HCT116 (cell line): ENCODE data around the gene CNOT2. TPM values are rescaled to one million over a fixed set of nuclear protein-coding genes. Genes with fewer than 3 reads are reported as not detected.

Experiments used
- ATAC-seq: fragments of 200-7000 bp; cut with Tn5 transposase; 2 replicates; pipeline ENCODE4 v1.9.1; 2020; ENCODE audit warnings: mild to moderate bottlenecking, moderate library complexity
- BruUV-seq: library from RNA; stranded (reverse); fragments of 400-500 nt; replicated peaks from 2 replicates; lab custom pipeline; 2021; lab: Mats Ljungman, UMichigan
- CTCF ChIA-PET: fragments of 300-600 bp; sonication (Branson Sonifier 250); formaldehyde crosslinking; loops from one replicate; lab custom pipeline; 2021; ENCODE audit warnings: antibody characterized with exemption; lab: Charles Lee
- POLR2A ChIA-PET: fragments of 300-600, 350-600 bp; sonication (Branson Sonifier 250); formaldehyde crosslinking; loops from one replicate; lab custom pipeline; 2021; ENCODE audit warnings: antibody characterized with exemption; lab: Charles Lee
- RAD21 ChIA-PET, 2 experiments: fragments of 300-600 bp; sonication (Branson Sonifier 250); formaldehyde crosslinking; loops; one replicate each; lab custom pipeline; 2023; ENCODE audit warnings: low total read pairs in 2 of 2; ENCODE audit not compliant: uncharacterized antibody in 2 of 2, unreplicated experiment in 2 of 2, low non-redundant PET in 1 of 2; lab: Charles Lee
- DNase-seq: peaks from one replicate; pipeline ENCODE4 v3.0.0-alpha.2; 2010; ENCODE audit warnings: low read depth, low spot score
- H2AFZ ChIP-seq: fragments of 200-600 bp; shearing (Covaris generic), sonication (generic); 2 replicates; pipeline ENCODE4 v1.6.1; 2017; ENCODE audit warnings: low read depth, mixed run types, mixed read lengths, antibody characterized with exemption, low read length; ENCODE audit not compliant: poor library complexity, severe bottlenecking
- H3K27ac ChIP-seq: 2 replicates; pipeline ENCODE4 v1.5.1; 2012; ENCODE audit warnings: low read depth, low read length
- H3K27me3 ChIP-seq: fragments of 200-600 bp; sonication (generic); 2 replicates; pipeline ENCODE4 v1.6.1; 2016; ENCODE audit warnings: mixed run types, low read length, mixed read lengths; ENCODE audit not compliant: insufficient read depth
- H3K36me3 ChIP-seq, 2 experiments: fragments of 200-500 bp in 1 of 2; fragments of 200-600 bp in 1 of 2; sonication (Bioruptor generic) in 1 of 2; sonication (generic) in 1 of 2; 2 replicates each; pipeline versions ENCODE4 v1.5.1 to v1.6.1; 2014 to 2016; ENCODE audit warnings: low read length in 2 of 2, inconsistent platforms in 1 of 2, mixed read lengths in 1 of 2, mixed run types in 1 of 2; ENCODE audit not compliant: insufficient read depth in 2 of 2, control insufficient read depth in 1 of 2
- H3K4me1 ChIP-seq, 2 experiments: fragments of 200-600 bp in 1 of 2; sonication (generic) in 1 of 2; 2 replicates each; pipeline versions ENCODE4 v1.5.1 to v1.6.1; 2012 to 2017; ENCODE audit warnings: low read length in 2 of 2, inconsistent platforms in 1 of 2, mild to moderate bottlenecking in 1 of 2, mixed read lengths in 1 of 2, mixed run types in 1 of 2, moderate library complexity in 1 of 2; ENCODE audit not compliant: insufficient read depth in 2 of 2, control insufficient read depth in 1 of 2
- H3K4me2 ChIP-seq: fragments of 200-600 bp; sonication (generic); 2 replicates; pipeline ENCODE4 v1.6.1; 2017; ENCODE audit warnings: mixed run types, low read length, mixed read lengths
- H3K4me3 ChIP-seq, 2 experiments: fragments of 200-600 bp in 1 of 2; sonication (generic) in 1 of 2; replicated peaks in 1 of 2; 2 replicates each; pipeline ENCODE4 v1.5.1; 2011 to 2016; ENCODE audit warnings: low read length in 2 of 2, control low read depth in 1 of 2, low read depth in 1 of 2, mild to moderate bottlenecking in 1 of 2, mixed read lengths in 1 of 2, mixed run types in 1 of 2
- H3K79me2 ChIP-seq: fragments of 200-600 bp; sonication (generic); 2 replicates; pipeline ENCODE4 v1.6.1; 2017; ENCODE audit warnings: mild to moderate bottlenecking, mixed run types, low read length, moderate library complexity, mixed read lengths; ENCODE audit not compliant: insufficient read depth
- H3K9ac ChIP-seq: fragments of 200-600 bp; sonication (generic); 2 replicates; pipeline ENCODE4 v1.6.1; 2016; ENCODE audit warnings: low read length, mixed read lengths
- H3K9me2 ChIP-seq: fragments of 200-600 bp; sonication (generic), shearing (Covaris generic); 2 replicates; pipeline ENCODE4 v1.6.1; 2017; ENCODE audit warnings: mixed run types, mild to moderate bottlenecking, moderate library complexity; ENCODE audit not compliant: insufficient read depth
- H3K9me3 ChIP-seq, 2 experiments: fragments of 200-500 bp in 1 of 2; fragments of 200-600 bp in 1 of 2; sonication (Bioruptor generic) in 1 of 2; sonication (generic) in 1 of 2; 2 replicates each; pipeline ENCODE4 v1.6.1; 2014 to 2017; ENCODE audit warnings: low read length in 2 of 2, mixed read lengths in 2 of 2, inconsistent platforms in 1 of 2, low read depth in 1 of 2, mild to moderate bottlenecking in 1 of 2, mixed run types in 1 of 2, moderate library complexity in 1 of 2; ENCODE audit not compliant: control insufficient read depth in 1 of 2, insufficient read depth in 1 of 2
- H4K20me1 ChIP-seq: fragments of 200-600 bp; sonication (generic), shearing (Covaris generic); 2 replicates; pipeline ENCODE4 v1.6.1; 2017; ENCODE audit warnings: mixed run types, mild to moderate bottlenecking, moderate library complexity; ENCODE audit not compliant: insufficient read depth
- ELF1 ChIP-seq: IDR thresholded peaks from 2 replicates; pipeline ENCODE4 v1.6.1; 2012; ENCODE audit warnings: low read depth, borderline replicate concordance
- FOSL1 ChIP-seq: IDR thresholded peaks from 2 replicates; pipeline ENCODE4 v1.6.1; 2012; ENCODE audit warnings: low read depth
- JUND ChIP-seq: IDR thresholded peaks from 2 replicates; pipeline ENCODE4 v1.6.1; 2012
- POLR2A ChIP-seq: IDR thresholded peaks from 2 replicates; pipeline ENCODE4 v1.7.0; 2011; ENCODE audit warnings: borderline replicate concordance; ENCODE audit not compliant: insufficient read depth, insufficient read length; ENCODE audit errors: extremely low read depth
- POLR2AphosphoS5 ChIP-seq: IDR thresholded peaks from 2 replicates; pipeline ENCODE4 v1.6.1; 2011; ENCODE audit warnings: mild to moderate bottlenecking, low read depth, low read length, moderate library complexity
- SIN3A ChIP-seq: IDR thresholded peaks from 2 replicates; pipeline ENCODE4 v1.6.1; 2012; ENCODE audit warnings: low read depth
- SP1 ChIP-seq: IDR thresholded peaks from 2 replicates; pipeline ENCODE4 v1.6.1; 2012; ENCODE audit warnings: low read depth
- TCF7L2 ChIP-seq: IDR thresholded peaks from 2 replicates; pipeline ENCODE4 v1.7.0; 2011; ENCODE audit warnings: borderline replicate concordance, inconsistent platforms; ENCODE audit not compliant: insufficient read depth, insufficient read length; ENCODE audit errors: extremely low read depth
- ZFX ChIP-seq: fragments of 450-650 bp; IDR thresholded peaks from 2 replicates; pipeline ENCODE4 v1.6.1; 2017
- ZNF274 ChIP-seq: fragments of 200-500 bp; sonication (Bioruptor generic); IDR thresholded peaks from 2 replicates; pipeline ENCODE4 v1.6.1; 2014; ENCODE audit warnings: mild to moderate bottlenecking, low read depth, low read length, inconsistent platforms
- intact Hi-C: fragments of 100-400 bp; cut with micrococcal nuclease; formaldehyde crosslinking; loops from 2 replicates; pipeline ENCODE4 v1.10.0; 2022
- total RNA-seq: library from RNA; stranded (reverse); gene quantifications from one replicate; pipeline ENCODE4 v1.2.1, GENCODE V29; 2021; ENCODE audit not compliant: unreplicated experiment
- TF ChIP-seq, protein P1 (sequence below): IDR thresholded peaks from 2 replicates; pipeline ENCODE4 v1.6.1; 2012; ENCODE audit warnings: low read depth
- TF ChIP-seq, protein P2 (sequence below): IDR thresholded peaks from 2 replicates; pipeline ENCODE4 v1.6.1; 2012

Gene CNOT2
- total RNA-seq, 1 experiment from 2014 or later: 58.7 TPM

DNA sequence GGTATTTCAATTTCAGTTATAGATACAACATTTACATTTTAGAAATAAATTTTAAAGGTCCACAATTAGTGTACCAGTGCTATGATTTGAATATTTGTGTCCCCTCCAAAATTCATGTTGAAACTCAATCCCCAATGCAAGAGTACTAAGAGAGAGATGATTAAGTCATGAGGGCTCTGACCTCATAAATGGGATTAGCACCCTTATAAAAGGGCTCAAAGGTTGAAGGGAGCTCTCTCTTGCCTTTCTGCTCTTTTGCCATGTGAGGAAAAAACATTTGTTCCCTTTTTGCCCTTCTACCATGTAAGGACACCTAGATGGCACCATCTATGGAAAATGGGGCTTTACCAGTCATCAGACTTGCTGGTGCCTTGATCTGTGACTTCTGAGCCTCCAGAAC is 25.8 kb upstream of the CNOT2 start:
- Histone ChIP-seq H3K36me3 (no peaks in the 10 kb centered on the region), H3K9ac (no peak overlapping the region), H4K20me1 (no peaks in the 10 kb centered on the region), H3K4me2 (no peak overlapping the region), H3K9me3 (no peaks in the 10 kb centered on the region), H3K27me3 (no peaks in the 10 kb centered on the region), H3K27ac (no peak overlapping the region), H2AFZ (no peak overlapping the region), H3K79me2 (no peaks in the 10 kb centered on the region), H3K4me3 (no peak overlapping the region), H3K4me1 (no peaks in the 10 kb centered on the region), H3K9me2 (no peaks in the 10 kb centered on the region)
- CTCF ChIA-PET: no interaction called here
- RAD21 ChIA-PET: no interaction called here
- DNase-seq (no peak), ATAC-seq (no peak)
- intact Hi-C loops: no loop called here
- POLR2A ChIA-PET: no interaction called here
- no TSS peak for BruUV-seq
- no peak for TF ChIP-seq FOSL1
- TF ChIP-seq, protein P1, sequence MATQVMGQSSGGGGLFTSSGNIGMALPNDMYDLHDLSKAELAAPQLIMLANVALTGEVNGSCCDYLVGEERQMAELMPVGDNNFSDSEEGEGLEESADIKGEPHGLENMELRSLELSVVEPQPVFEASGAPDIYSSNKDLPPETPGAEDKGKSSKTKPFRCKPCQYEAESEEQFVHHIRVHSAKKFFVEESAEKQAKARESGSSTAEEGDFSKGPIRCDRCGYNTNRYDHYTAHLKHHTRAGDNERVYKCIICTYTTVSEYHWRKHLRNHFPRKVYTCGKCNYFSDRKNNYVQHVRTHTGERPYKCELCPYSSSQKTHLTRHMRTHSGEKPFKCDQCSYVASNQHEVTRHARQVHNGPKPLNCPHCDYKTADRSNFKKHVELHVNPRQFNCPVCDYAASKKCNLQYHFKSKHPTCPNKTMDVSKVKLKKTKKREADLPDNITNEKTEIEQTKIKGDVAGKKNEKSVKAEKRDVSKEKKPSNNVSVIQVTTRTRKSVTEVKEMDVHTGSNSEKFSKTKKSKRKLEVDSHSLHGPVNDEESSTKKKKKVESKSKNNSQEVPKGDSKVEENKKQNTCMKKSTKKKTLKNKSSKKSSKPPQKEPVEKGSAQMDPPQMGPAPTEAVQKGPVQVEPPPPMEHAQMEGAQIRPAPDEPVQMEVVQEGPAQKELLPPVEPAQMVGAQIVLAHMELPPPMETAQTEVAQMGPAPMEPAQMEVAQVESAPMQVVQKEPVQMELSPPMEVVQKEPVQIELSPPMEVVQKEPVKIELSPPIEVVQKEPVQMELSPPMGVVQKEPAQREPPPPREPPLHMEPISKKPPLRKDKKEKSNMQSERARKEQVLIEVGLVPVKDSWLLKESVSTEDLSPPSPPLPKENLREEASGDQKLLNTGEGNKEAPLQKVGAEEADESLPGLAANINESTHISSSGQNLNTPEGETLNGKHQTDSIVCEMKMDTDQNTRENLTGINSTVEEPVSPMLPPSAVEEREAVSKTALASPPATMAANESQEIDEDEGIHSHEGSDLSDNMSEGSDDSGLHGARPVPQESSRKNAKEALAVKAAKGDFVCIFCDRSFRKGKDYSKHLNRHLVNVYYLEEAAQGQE: no peak
- TF ChIP-seq POLR2A: no peak
- no peak for TF ChIP-seq ELF1
- no peak for TF ChIP-seq TCF7L2
- TF ChIP-seq ZFX: no peak
- TF ChIP-seq SP1: no peak
- TF ChIP-seq, protein P2, sequence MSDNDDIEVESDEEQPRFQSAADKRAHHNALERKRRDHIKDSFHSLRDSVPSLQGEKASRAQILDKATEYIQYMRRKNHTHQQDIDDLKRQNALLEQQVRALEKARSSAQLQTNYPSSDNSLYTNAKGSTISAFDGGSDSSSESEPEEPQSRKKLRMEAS: no peak
- TF ChIP-seq SIN3A: no peak
- no peak for TF ChIP-seq ZNF274
- no peak for TF ChIP-seq JUND
- no peak for TF ChIP-seq POLR2AphosphoS5
